Measurements from ENCODE around the gene GRM7.

Gene GRM7

GRCh38 chr3:7512048-7512447, 651.1 kb downstream of the GRM7 start:
- DNase-seq = no peak

GRCh38 chr3:7518026-7518425, 657.1 kb downstream of the GRM7 start:
- DNase-seq = no peak

GRCh38 chr3:7518456-7518855, 657.5 kb downstream of the GRM7 start:
- DNase-seq = no peak

- DNase-seq = no peak
Measured at GRCh38 chr3:7520059-7520458, 659.1 kb downstream of the GRM7 start.

GRCh38 chr3:7520593-7520992, 659.7 kb downstream of the GRM7 start:
- no peak for DNase-seq

- no peak for DNase-seq
Measured at GRCh38 chr3:7536510-7536909, 675.6 kb downstream of the GRM7 start.

- DNase-seq = peak; percentile 41
Measured at GRCh38 chr3:7536921-7537320, 676.0 kb downstream of the GRM7 start.

GRCh38 chr3:7543294-7543880, 682.5 kb downstream of the GRM7 start:
- DNase-seq = no peak

- no peak for DNase-seq
Measured at GRCh38 chr3:7545334-7545733, 684.4 kb downstream of the GRM7 start.

GRCh38 chr3:7546253-7546652, 685.3 kb downstream of the GRM7 start:
- no peak for DNase-seq

GRCh38 chr3:7547826-7548225, 686.9 kb downstream of the GRM7 start:
- no peak for DNase-seq

GRCh38 chr3:7562892-7563291, 702.0 kb downstream of the GRM7 start:
- DNase-seq = no peak

- no peak for DNase-seq
Measured at GRCh38 chr3:7565574-7565973, 704.7 kb downstream of the GRM7 start.

GRCh38 chr3:7567160-7567559, 706.2 kb downstream of the GRM7 start:
- DNase-seq = no peak

- DNase-seq = no peak
Measured at GRCh38 chr3:7568526-7569184, 707.7 kb downstream of the GRM7 start.

GRCh38 chr3:7573330-7573729, 712.4 kb downstream of the GRM7 start:
- no peak for DNase-seq

GRCh38 chr3:7574435-7574834, 713.5 kb downstream of the GRM7 start:
- DNase-seq = no peak

- no peak for DNase-seq
Measured at GRCh38 chr3:7576071-7576470, 715.2 kb downstream of the GRM7 start.

GRCh38 chr3:7576506-7576905, 715.6 kb downstream of the GRM7 start:
- DNase-seq = no peak

GRCh38 chr3:7577513-7577912, 716.6 kb downstream of the GRM7 start:
- DNase-seq = no peak

- no peak for DNase-seq
Measured at GRCh38 chr3:7581831-7582230, 720.9 kb downstream of the GRM7 start.

GRCh38 chr3:7585052-7585451, 724.1 kb downstream of the GRM7 start:
- no peak for DNase-seq

GRCh38 chr3:7588236-7588635, 727.3 kb downstream of the GRM7 start:
- no peak for DNase-seq

- no peak for DNase-seq
Measured at GRCh38 chr3:7589526-7589925, 728.6 kb downstream of the GRM7 start.

GRCh38 chr3:7602297-7602696, 741.4 kb downstream of the GRM7 start:
- DNase-seq = no peak

All from NCI-H510A (cell line).